DOHH2 (cell line): Measurements from ENCODE around the gene ARID3C.
A peak's percentile ranks its signal among the peaks of the same experiment; 100 is the strongest.

Experiments used
- H3F3A ChIP-seq: fragments of 200-600 bp; sonication (generic), shearing (Covaris generic); 2 replicates; pipeline ENCODE4 v1.6.0; 2016; ENCODE audit warnings: antibody characterized with exemption, mild to moderate bottlenecking; ENCODE audit not compliant: control insufficient read depth, insufficient read depth
- H3K27ac ChIP-seq: fragments of 200-600 bp; sonication (generic); 2 replicates; pipeline ENCODE4 v1.5.1; 2014; ENCODE audit warnings: low read depth, mild to moderate bottlenecking, low read length, moderate library complexity
- H3K27me3 ChIP-seq: fragments of 200-600 bp; sonication (generic); 2 replicates; pipeline ENCODE4 v1.6.1; 2014; ENCODE audit warnings: mild to moderate bottlenecking, low read length, mixed read lengths; ENCODE audit not compliant: control insufficient read depth
- H3K36me3 ChIP-seq: fragments of 200-600 bp; sonication (generic); 2 replicates; pipeline ENCODE4 v1.6.1; 2014; ENCODE audit warnings: mild to moderate bottlenecking, low read length, moderate library complexity, mixed read lengths; ENCODE audit not compliant: control insufficient read depth
- H3K4me1 ChIP-seq: fragments of 200-600 bp; sonication (generic); 2 replicates; pipeline ENCODE4 v1.6.1; 2014; ENCODE audit warnings: mild to moderate bottlenecking, low read length, mixed read lengths; ENCODE audit not compliant: control insufficient read depth
- H3K4me2 ChIP-seq: fragments of 200-600 bp; sonication (generic); 2 replicates; pipeline ENCODE4 v1.6.0; 2014; ENCODE audit warnings: mild to moderate bottlenecking, low read length, moderate library complexity
- H3K4me3 ChIP-seq: fragments of 200-600 bp; sonication (generic); 2 replicates; pipeline ENCODE4 v1.5.1; 2014; ENCODE audit warnings: mild to moderate bottlenecking, low read length, mixed read lengths
- H3K79me2 ChIP-seq: fragments of 200-600 bp; sonication (generic); 2 replicates; pipeline ENCODE4 v1.6.1; 2014; ENCODE audit warnings: mild to moderate bottlenecking, low read length, mixed read lengths; ENCODE audit not compliant: control insufficient read depth
- H3K9me2 ChIP-seq: fragments of 200-600 bp; sonication (generic); replicated peaks from 2 replicates; pipeline ENCODE4 v1.6.1; 2014; ENCODE audit warnings: mild to moderate bottlenecking, low read length, mixed read lengths; ENCODE audit not compliant: control insufficient read depth
- H3K9me3 ChIP-seq: fragments of 200-600 bp; sonication (generic); 2 replicates; pipeline ENCODE4 v1.6.1; 2014; ENCODE audit warnings: antibody characterized with exemption, low read length, mixed read lengths; ENCODE audit not compliant: control insufficient read depth, insufficient read depth
- H4K20me1 ChIP-seq: fragments of 200-600 bp; sonication (generic); 2 replicates; pipeline ENCODE4 v1.6.0; 2014; ENCODE audit warnings: low read depth, mild to moderate bottlenecking, antibody characterized with exemption, low read length, moderate library complexity; ENCODE audit not compliant: control insufficient read depth, insufficient read depth
- CTCF ChIP-seq: fragments of 200-600 bp; sonication (generic); IDR thresholded peaks from one replicate; pipeline ENCODE4 v1.5.1; 2014; ENCODE audit warnings: antibody characterized with exemption, mild to moderate bottlenecking, low read depth, low read length; ENCODE audit not compliant: poor library complexity, severe bottlenecking
- EZH2phosphoT487 ChIP-seq: fragments of 200-600 bp; sonication (generic); IDR thresholded peaks from 2 replicates; pipeline ENCODE4 v1.6.1; 2017; ENCODE audit warnings: borderline replicate concordance, mild to moderate bottlenecking, antibody characterized with exemption, low read length, moderate library complexity, mixed read lengths

The ARID3C gene

GRCh38 chr9:34592895-34593601 is 35.8 kb downstream of the ARID3C start:
- peaks cover 8% of the 10 kb centered on the region for H3K4me1 ChIP-seq
- H3K4me2 ChIP-seq = no peak overlapping the region
- H3K4me3 ChIP-seq = no peak overlapping the region
- H3K27ac ChIP-seq = no peak overlapping the region
- no peak for TF ChIP-seq CTCF
- no peaks in the 10 kb centered on the region for H3F3A ChIP-seq
- no peaks in the 10 kb centered on the region for H4K20me1 ChIP-seq
- no peaks in the 10 kb centered on the region for H3K36me3 ChIP-seq
- no peaks in the 10 kb centered on the region for H3K79me2 ChIP-seq
- peaks cover 33% of the 10 kb centered on the region for H3K27me3 ChIP-seq
- H3K9me2 ChIP-seq = no peaks in the 10 kb centered on the region
- H3K9me3 ChIP-seq = no peaks in the 10 kb centered on the region

GRCh38 chr9:34591917-34592866 is 36.7 kb downstream of the ARID3C start:
- Histone ChIP-seq H3K9me2 (no peaks in the 10 kb centered on the region), H3K27ac (no peak overlapping the region), H4K20me1 (no peaks in the 10 kb centered on the region), H3K79me2 (no peaks in the 10 kb centered on the region), H3K27me3 (peaks cover 42% of the 10 kb centered on the region), H3K4me2 (peak overlapping the region; percentile 41; the same call in 1 of the 2 replicates), H3K4me3 (no peak overlapping the region), H3F3A (no peaks in the 10 kb centered on the region), H3K9me3 (no peaks in the 10 kb centered on the region), H3K4me1 (peaks cover 8% of the 10 kb centered on the region), H3K36me3 (no peaks in the 10 kb centered on the region)
- peak; percentile 12 for TF ChIP-seq CTCF
- no peak for TF ChIP-seq EZH2phosphoT487

- peak overlapping the region; percentile 41; the same call in 1 of the 2 replicates for H3K4me2 ChIP-seq
- no peak overlapping the region for H3K27ac ChIP-seq
- H3K27me3 ChIP-seq = peaks cover 50% of the 10 kb centered on the region
These were observed 37.5 kb downstream of the ARID3C start for GRCh38 chr9:34591248-34591916.

More at GRCh38 chr9:34591248-34591916, 37.5 kb downstream of the ARID3C start:
- TF ChIP-seq CTCF (peak; percentile 77), EZH2phosphoT487 (peak; percentile 73; the same call in 1 of the 2 replicates)
- Histone ChIP-seq H4K20me1 (no peaks in the 10 kb centered on the region), H3K9me2 (no peaks in the 10 kb centered on the region), H3F3A (no peaks in the 10 kb centered on the region), H3K4me1 (peaks cover 8% of the 10 kb centered on the region), H3K79me2 (no peaks in the 10 kb centered on the region), H3K9me3 (no peaks in the 10 kb centered on the region), H3K4me3 (no peak overlapping the region), H3K36me3 (no peaks in the 10 kb centered on the region)
